Activated CD4-positive, CD25-positive, alpha-beta regulatory T cell treated with anti-CD3 and anti-CD28 coated beads, Interleukin-2, amount 50 U/mL, for 16 hours (primary cell): Measurements from ENCODE around the gene CSF3.
"Not testable (repeated sequence)": the region's sequence is repeated elsewhere in the genome, so short reads cannot be mapped to it uniquely, and the experiment has no call there.

Experiments
- DNase-seq: peaks from one replicate; pipeline ENCODE4 v3.0.0-alpha.2; 2020; ENCODE audit warnings: low read depth, low spot score

CSF3 gene

GRCh38 chr17:39997543-39997942 lies 17.7 kb upstream of the CSF3 start:
- DNase-seq: no peak

GRCh38 chr17:39999067-39999466 lies 16.2 kb upstream of the CSF3 start:
- DNase-seq: no peak

- no peak for DNase-seq
Measured at GRCh38 chr17:40000161-40000560, 15.1 kb upstream of the CSF3 start.

GRCh38 chr17:40001335-40001734 lies 13.9 kb upstream of the CSF3 start:
- DNase-seq: not testable (repeated sequence)

GRCh38 chr17:40004072-40004471 lies 11.2 kb upstream of the CSF3 start:
- DNase-seq: no peak

- DNase-seq: no peak
Measured at GRCh38 chr17:40004712-40005111, 10.5 kb upstream of the CSF3 start.

GRCh38 chr17:40005520-40005919 lies 9.7 kb upstream of the CSF3 start:
- DNase-seq: no peak

GRCh38 chr17:40010946-40011500 lies 4.2 kb upstream of the CSF3 start:
- not testable (repeated sequence) for DNase-seq

GRCh38 chr17:40012017-40012647 lies 3.1 kb upstream of the CSF3 start:
- not testable (repeated sequence) for DNase-seq

GRCh38 chr17:40014375-40014980 lies 762 bp upstream of the CSF3 start:
- DNase-seq: no peak

- DNase-seq: no peak
Measured at GRCh38 chr17:40015998-40016985, 1.1 kb downstream of the CSF3 start.

GRCh38 chr17:40017422-40018080 lies 2.3 kb downstream of the CSF3 start:
- DNase-seq: no peak

GRCh38 chr17:40018211-40019121 lies 3.2 kb downstream of the CSF3 start:
- DNase-seq: no peak

- no peak for DNase-seq
Measured at GRCh38 chr17:40019140-40019991, 4.1 kb downstream of the CSF3 start.

GRCh38 chr17:40020146-40020545 lies 4.9 kb downstream of the CSF3 start:
- DNase-seq: no peak

GRCh38 chr17:40021451-40021971 lies 6.3 kb downstream of the CSF3 start:
- no peak for DNase-seq

- no peak for DNase-seq
Measured at GRCh38 chr17:40022497-40022896, 7.3 kb downstream of the CSF3 start.

GRCh38 chr17:40022961-40023541 lies 7.8 kb downstream of the CSF3 start:
- DNase-seq: no peak
